Amniotic epithelial cell (primary cell): ENCODE measurements around the gene TMEM132C.

ENCODE experiments used
- DNase-seq: peaks from one replicate; pipeline ENCODE4 v3.0.0-alpha.2; 2010; ENCODE audit warnings: low read depth

The TMEM132C gene

GRCh38 chr12:128339126-128339520 is 72.2 kb downstream of the TMEM132C start:
- no peak for DNase-seq

GRCh38 chr12:128339631-128340030 is 72.7 kb downstream of the TMEM132C start:
- no peak for DNase-seq

- no peak for DNase-seq
These were observed 86.3 kb downstream of the TMEM132C start for GRCh38 chr12:128353301-128353700.

GRCh38 chr12:128356547-128356946 is 89.6 kb downstream of the TMEM132C start:
- DNase-seq = no peak

GRCh38 chr12:128361400-128361995 is 94.5 kb downstream of the TMEM132C start:
- no peak for DNase-seq

- DNase-seq = no peak
These were observed 98.1 kb downstream of the TMEM132C start for GRCh38 chr12:128365032-128365431.

- DNase-seq = no peak
These were observed 98.8 kb downstream of the TMEM132C start for GRCh38 chr12:128365651-128366231.

GRCh38 chr12:128367961-128368360 is 101.0 kb downstream of the TMEM132C start:
- DNase-seq = no peak

- DNase-seq = no peak
These were observed 114.6 kb downstream of the TMEM132C start for GRCh38 chr12:128381541-128381940.

GRCh38 chr12:128381946-128382345 is 115.0 kb downstream of the TMEM132C start:
- no peak for DNase-seq

- no peak for DNase-seq
These were observed 116.0 kb downstream of the TMEM132C start for GRCh38 chr12:128382946-128383345.

GRCh38 chr12:128383357-128383937 is 116.5 kb downstream of the TMEM132C start:
- DNase-seq = no peak

GRCh38 chr12:128385736-128386135 is 118.8 kb downstream of the TMEM132C start:
- DNase-seq = no peak

GRCh38 chr12:128387811-128388422 is 120.9 kb downstream of the TMEM132C start:
- DNase-seq = no peak

- no peak for DNase-seq
These were observed 121.6 kb downstream of the TMEM132C start for GRCh38 chr12:128388461-128389000.

- DNase-seq = no peak
These were observed 126.4 kb downstream of the TMEM132C start for GRCh38 chr12:128393346-128393745.

GRCh38 chr12:128394137-128394536 is 127.2 kb downstream of the TMEM132C start:
- no peak for DNase-seq

GRCh38 chr12:128399253-128399652 is 132.3 kb downstream of the TMEM132C start:
- DNase-seq = no peak

- DNase-seq = no peak
These were observed 135.7 kb downstream of the TMEM132C start for GRCh38 chr12:128402486-128403243.

- no peak for DNase-seq
These were observed 141.7 kb downstream of the TMEM132C start for GRCh38 chr12:128408669-128409068.

- DNase-seq = no peak
These were observed 148.1 kb downstream of the TMEM132C start for GRCh38 chr12:128415036-128415560.

GRCh38 chr12:128418944-128419343 is 152.0 kb downstream of the TMEM132C start:
- DNase-seq = no peak
